Measurements from ENCODE around the gene TOX3.

TOX3 gene

GRCh38 chr16:52537516-52537915, 9.4 kb downstream of the TOX3 start:
- no peak for DNase-seq (ENCODE audit: low read depth)

GRCh38 chr16:52535076-52535475, 11.9 kb downstream of the TOX3 start:
- DNase-seq (ENCODE audit: low read depth) = no peak

- DNase-seq (ENCODE audit: low read depth) = no peak
Observed at GRCh38 chr16:52533296-52533695, 13.6 kb downstream of the TOX3 start.

- no peak for DNase-seq (ENCODE audit: low read depth)
Observed at GRCh38 chr16:52532384-52532783, 14.6 kb downstream of the TOX3 start.

GRCh38 chr16:52529226-52529625, 17.7 kb downstream of the TOX3 start:
- no peak for DNase-seq (ENCODE audit: low read depth)

- no peak for DNase-seq (ENCODE audit: low read depth)
Observed at GRCh38 chr16:52528393-52529065, 18.4 kb downstream of the TOX3 start.

- DNase-seq (ENCODE audit: low read depth) = no peak
Observed at GRCh38 chr16:52526830-52527229, 20.1 kb downstream of the TOX3 start.

- DNase-seq (ENCODE audit: low read depth) = no peak
Observed at GRCh38 chr16:52526116-52526828, 20.7 kb downstream of the TOX3 start.

GRCh38 chr16:52521570-52521969, 25.4 kb downstream of the TOX3 start:
- no peak for DNase-seq (ENCODE audit: low read depth)

GRCh38 chr16:52518884-52519283, 28.1 kb downstream of the TOX3 start:
- DNase-seq (ENCODE audit: low read depth) = no peak

- no peak for DNase-seq (ENCODE audit: low read depth)
Observed at GRCh38 chr16:52515068-52515671, 31.8 kb downstream of the TOX3 start.

GRCh38 chr16:52512297-52512987, 34.5 kb downstream of the TOX3 start:
- DNase-seq (ENCODE audit: low read depth) = no peak

GRCh38 chr16:52501746-52502145, 45.2 kb downstream of the TOX3 start:
- no peak for DNase-seq (ENCODE audit: low read depth)

GRCh38 chr16:52500963-52501362, 46.0 kb downstream of the TOX3 start:
- DNase-seq (ENCODE audit: low read depth) = no peak

- DNase-seq (ENCODE audit: low read depth) = no peak
Observed at GRCh38 chr16:52499060-52499440, 47.9 kb downstream of the TOX3 start.

GRCh38 chr16:52498328-52499059, 48.4 kb downstream of the TOX3 start:
- DNase-seq (ENCODE audit: low read depth) = no peak

- DNase-seq (ENCODE audit: low read depth) = no peak
Observed at GRCh38 chr16:52497067-52497816, 49.7 kb downstream of the TOX3 start.

- no peak for DNase-seq (ENCODE audit: low read depth)
Observed at GRCh38 chr16:52496051-52496876, 50.7 kb downstream of the TOX3 start.

- no peak for DNase-seq (ENCODE audit: low read depth)
Observed at GRCh38 chr16:52494621-52495020, 52.3 kb downstream of the TOX3 start.

GRCh38 chr16:52494145-52494544, 52.8 kb downstream of the TOX3 start:
- DNase-seq (ENCODE audit: low read depth) = no peak
